Retinal pigment epithelial cell (primary cell): ENCODE measurements around the gene LAPTM5.

Experiments used
- DNase-seq: peaks from one replicate; pipeline ENCODE4 v3.0.0-alpha.2; 2010; ENCODE audit warnings: low read depth
- H3K4me3 ChIP-seq: 2 replicates; pipeline ENCODE4 v1.5.1; 2011; ENCODE audit warnings: mild to moderate bottlenecking, low read length, control low read depth, moderate library complexity
- CTCF ChIP-seq: conservative IDR thresholded peaks from 2 replicates; pipeline ENCODE4 v1.5.1; 2011; ENCODE audit warnings: low read depth, low read length, control low read depth, inconsistent platforms

LAPTM5 gene

DNA sequence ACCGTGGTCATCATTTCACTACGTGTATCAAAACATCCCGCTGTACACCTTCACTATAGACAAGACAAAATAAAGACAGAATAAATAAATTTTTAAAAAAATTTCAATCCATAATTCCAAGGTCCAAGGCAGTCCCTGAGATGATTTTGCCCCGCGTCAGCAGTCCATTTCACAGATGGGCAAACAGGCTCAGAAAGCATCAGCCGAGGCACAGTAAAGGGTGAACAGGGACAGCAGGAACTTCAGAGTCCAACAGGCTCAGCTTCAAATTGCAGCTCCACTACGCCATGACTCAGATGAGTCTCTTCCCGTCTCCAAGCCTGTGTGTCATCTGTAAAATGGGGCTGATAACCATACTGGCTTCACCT lies 49.2 kb downstream of the LAPTM5 start:
- DNase-seq: no peak

GRCh38 chr1:30707412-30708360 lies 49.9 kb downstream of the LAPTM5 start:
- no peak overlapping the region for H3K4me3 ChIP-seq
- peak; percentile 87 for TF ChIP-seq CTCF
- no peak for DNase-seq

More for the DNA sequence above, 49.2 kb downstream of the LAPTM5 start:
- H3K4me3 ChIP-seq: no peak overlapping the region
- no peak for TF ChIP-seq CTCF

GRCh38 chr1:30706528-30706927 lies 51.0 kb downstream of the LAPTM5 start:
- no peak for DNase-seq
- no peak for TF ChIP-seq CTCF
- H3K4me3 ChIP-seq: no peak overlapping the region

DNA sequence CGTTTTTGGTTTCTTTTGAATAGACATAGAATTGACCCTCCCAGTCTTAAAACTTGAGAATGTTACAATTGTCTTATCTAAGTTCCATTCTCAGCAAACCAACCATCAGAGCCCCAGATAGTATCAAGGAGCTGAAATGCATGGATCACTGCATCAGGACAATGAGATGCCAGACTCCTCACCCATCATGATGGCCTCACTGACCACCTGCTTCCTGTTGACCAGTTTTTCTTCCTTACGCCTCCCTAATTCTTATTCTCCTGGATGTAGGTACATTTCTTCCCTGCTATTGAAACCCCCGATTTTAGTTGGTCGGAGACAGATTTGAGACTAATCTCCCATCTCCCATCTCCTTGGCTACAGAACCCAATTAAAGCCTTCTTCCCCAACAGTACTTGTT lies 51.9 kb downstream of the LAPTM5 start:
- H3K4me3 ChIP-seq: no peak overlapping the region
- no peak for TF ChIP-seq CTCF
- DNase-seq: no peak

DNA sequence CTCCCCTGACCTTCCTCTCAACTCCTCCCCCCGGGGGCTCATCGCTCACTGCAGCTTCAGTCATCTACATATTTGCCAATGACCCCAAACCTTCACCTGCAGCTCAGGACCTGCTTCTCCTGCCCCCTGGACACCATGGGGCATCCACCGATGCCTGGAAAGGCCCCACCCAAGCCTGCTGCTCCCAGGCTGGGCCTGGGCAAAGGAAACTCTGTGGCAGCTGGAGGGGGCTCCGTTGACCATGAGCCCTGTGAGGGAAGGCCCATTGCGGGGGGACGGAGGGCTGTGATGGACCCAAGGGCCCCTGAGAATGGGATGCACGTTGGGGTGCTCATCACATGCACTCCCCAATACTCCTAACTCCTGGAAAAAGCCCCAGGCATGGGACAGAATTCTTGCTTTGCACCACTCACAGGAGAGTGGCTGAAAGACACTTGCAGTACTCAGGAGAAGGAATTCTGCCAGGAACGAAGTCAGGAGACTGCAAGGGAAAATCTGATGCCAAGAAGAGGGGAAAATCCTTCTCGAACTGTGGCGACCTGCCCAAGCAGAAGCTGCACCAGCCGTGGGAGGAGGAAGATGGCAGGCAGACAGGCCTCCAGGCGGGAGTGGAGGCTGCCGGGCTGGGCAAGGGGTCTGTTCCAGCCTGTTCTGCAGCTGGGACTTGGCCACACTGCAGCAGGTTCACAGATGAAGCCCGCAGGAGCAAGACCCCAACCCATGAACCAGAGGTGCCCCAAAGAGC lies 52.6 kb downstream of the LAPTM5 start:
- no peak overlapping the region for H3K4me3 ChIP-seq
- TF ChIP-seq CTCF: no peak
- no peak for DNase-seq

DNA sequence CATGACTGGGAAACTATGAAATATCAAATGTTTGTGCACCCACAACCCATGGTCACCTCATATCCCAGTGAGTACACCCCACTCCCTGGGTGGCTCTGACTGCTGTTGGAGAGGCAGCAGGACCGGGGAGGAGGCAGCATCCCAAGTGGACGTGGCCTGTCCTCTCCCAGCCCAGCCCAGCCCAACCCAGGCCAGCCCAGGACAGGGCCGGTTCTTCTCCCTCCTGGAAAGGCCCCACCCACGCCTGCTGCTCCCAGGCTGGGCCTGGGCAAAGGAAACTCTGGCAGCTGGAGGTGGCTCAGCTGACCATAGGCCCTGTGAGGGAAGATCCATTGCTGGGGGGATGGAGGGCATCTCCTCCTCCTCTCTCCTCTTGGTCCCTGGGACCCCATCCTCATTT lies 53.3 kb downstream of the LAPTM5 start:
- DNase-seq: no peak
- TF ChIP-seq CTCF: no peak
- no peak overlapping the region for H3K4me3 ChIP-seq
